Ishikawa (cell line): ENCODE measurements around the gene RALY.

Experiments used
- CEBPB ChIP-seq: IDR thresholded peaks from 2 replicates; pipeline ENCODE4 v1.6.1; 2012
- CREB1 ChIP-seq: IDR thresholded peaks from 2 replicates; pipeline ENCODE4 v1.6.1; 2012; ENCODE audit warnings: low read depth
- EP300 ChIP-seq: IDR thresholded peaks from 2 replicates; pipeline ENCODE4 v1.6.1; 2012; ENCODE audit warnings: borderline replicate concordance
- FOXM1 ChIP-seq: IDR thresholded peaks from 2 replicates; pipeline ENCODE4 v1.6.1; 2012; ENCODE audit warnings: low read depth, borderline replicate concordance
- MAX ChIP-seq: IDR thresholded peaks from 2 replicates; pipeline ENCODE4 v1.6.1; 2012
- NFIC ChIP-seq: IDR thresholded peaks from 2 replicates; pipeline ENCODE4 v1.6.1; 2012
- RAD21 ChIP-seq: IDR thresholded peaks from 2 replicates; pipeline ENCODE4 v1.6.1; 2012; ENCODE audit warnings: low read depth
- REST ChIP-seq: IDR thresholded peaks from 2 replicates; pipeline ENCODE4 v1.6.1; 2012; ENCODE audit warnings: low read depth, mild to moderate bottlenecking
- TAF1 ChIP-seq: IDR thresholded peaks from 2 replicates; pipeline ENCODE4 v1.6.1; 2012; ENCODE audit warnings: low read depth, mild to moderate bottlenecking
- TCF12 ChIP-seq: IDR thresholded peaks from 2 replicates; pipeline ENCODE4 v1.6.1; 2012; ENCODE audit warnings: low read depth
- TEAD4 ChIP-seq: IDR thresholded peaks from 2 replicates; pipeline ENCODE4 v1.6.1; 2012
- ZBTB7A ChIP-seq: IDR thresholded peaks from 2 replicates; pipeline ENCODE4 v1.6.1; 2012; ENCODE audit warnings: low read depth

- TF ChIP-seq REST (no peak), TEAD4 (no peak), ZBTB7A (no peak), EP300 (no peak), CEBPB (no peak), RAD21 (no peak), MAX (no peak), TCF12 (no peak), NFIC (no peak), TAF1 (no peak), FOXM1 (no peak), CREB1 (no peak)
Measured at GRCh38 chr20:34114809-34115208, 121.1 kb downstream of the RALY start.
